ENCODE measurements around the gene ALDH1A3. TPM values are rescaled to one million over a fixed set of nuclear protein-coding genes. Genes with fewer than 3 reads are reported as not detected.

ALDH1A3 gene
- total and polyA plus RNA-seq, 2 of the 13 experiments (the other 11 are each of a cell fraction or from before 2014, with no cell fraction given): not detected

GRCh38 chr15:100944986-100945385 lies 65.4 kb downstream of the ALDH1A3 start (continued):
- TF ChIP-seq DZIP1 (CRISPR knock-in tag; IDR thresholded peaks at IDR 0.05): no peak
- no peak for TF ChIP-seq ZNF335 (CRISPR knock-in tag; IDR thresholded peaks at IDR 0.05)
- no peak for TF ChIP-seq CBX5 (CRISPR knock-in tag; IDR thresholded peaks at IDR 0.05; ENCODE audit: borderline replicate concordance)
- no peak for TF ChIP-seq DNMT3B (CRISPR knock-in tag; conservative IDR thresholded peaks at IDR 0.05)
- no peak for TF ChIP-seq MXD4 (CRISPR knock-in tag; IDR thresholded peaks at IDR 0.05)
- TF ChIP-seq SMARCC2 (IDR thresholded peaks at IDR 0.05): no peak
- no peak for TF ChIP-seq ZNF431 (CRISPR knock-in tag; IDR thresholded peaks at IDR 0.05; ENCODE audit: borderline replicate concordance, low read depth)
- no peak for TF ChIP-seq KAT8 (CRISPR knock-in tag; IDR thresholded peaks at IDR 0.05)
- TF ChIP-seq U2AF1 (optimal IDR thresholded peaks at IDR 0.05; ENCODE audit: low read depth, low read length): no peak
- TF ChIP-seq PHF8 (CRISPR knock-in tag; IDR thresholded peaks at IDR 0.05): no peak

GRCh38 chr15:100947760-100948429 lies 68.3 kb downstream of the ALDH1A3 start:
- no peaks in the 10 kb centered on the region for H3K79me2 ChIP-seq (ENCODE audit: insufficient read depth, low read length)
- peaks cover 0 to 41% of the 10 kb centered on the region in 2 experiments; a peak in 2 of 5 replicates for H3K27me3 ChIP-seq (ENCODE audit: control insufficient read depth in 1 of 2, insufficient read depth in 2 of 2, low read length in 2 of 2)
- POLR2A ChIA-PET: no interaction called here
- ATAC-seq: no peak
- no peaks in the 10 kb centered on the region for H3K9me3 ChIP-seq (ENCODE audit: low read length)
- in situ Hi-C loops (cut with HindIII; ENCODE audit: extremely low pct_ligation_motif_present, low pct_unique_long_range_greater_than_20kb): no loop called here
- intact Hi-C loops (cut with micrococcal nuclease; ENCODE audit: unreplicated experiment): no loop called here
- no peak for DNase-seq (ENCODE audit: low spot score)
- no peak for FAIRE-seq
- no peak overlapping the region for H2AFZ ChIP-seq (ENCODE audit: low read length)
- H3K9ac ChIP-seq (ENCODE audit: insufficient read depth, low read depth, low read length): no peak overlapping the region
- no peaks in the 10 kb centered on the region for H3K4me1 ChIP-seq (ENCODE audit: insufficient read depth, low read length)
- CTCF ChIA-PET (ENCODE audit: low intra/inter-chr PET ratio, low total read pairs): no interaction called here
- no peak overlapping the region for H3K4me3 ChIP-seq (replicated peaks in 1 of 3; ENCODE audit: insufficient read depth in 1 of 3, low read depth in 2 of 3, low read length in 3 of 3)
- 40% methylated on average over 9 of the region's 10 CpGs for whole genome bisulfite sequencing (ENCODE audit: low lambda C conversion rate)
- no peaks in the 10 kb centered on the region for H3K36me3 ChIP-seq (replicated peaks in 1 of 2; ENCODE audit: control insufficient read depth in 1 of 2, insufficient read depth in 2 of 2, low read length in 2 of 2)
- no peak overlapping the region for H3K27ac ChIP-seq (ENCODE audit: extremely low read length, insufficient read depth, low read length)
- H3K4me2 ChIP-seq (ENCODE audit: low read depth, low read length): no peak overlapping the region
- no peaks in the 10 kb centered on the region for H4K20me1 ChIP-seq (ENCODE audit: insufficient read depth, low read length)
- BruUV-seq (replicated peaks): no TSS peak
- no peak for TF ChIP-seq AKAP8 (CRISPR knock-in tag; IDR thresholded peaks at IDR 0.05)
- no peak for TF ChIP-seq IKZF5 (CRISPR knock-in tag; IDR thresholded peaks at IDR 0.05)
- no peak for TF ChIP-seq ZNF709 (CRISPR knock-in tag; IDR thresholded peaks at IDR 0.05)
